Glutamatergic neuron (in vitro differentiated cells): ENCODE data around the gene COL4A6. TPM values are rescaled to one million over a fixed set of nuclear protein-coding genes. Genes with fewer than 3 reads are reported as not detected.

Experiments
- DNase-seq: peaks from one replicate; pipeline ENCODE4 v3.0.0; 2022
- H3K27ac Mint-ChIP-seq: one replicate; pipeline ENCODE4 v1.8.0; 2020; ENCODE audit warnings: mild to moderate bottlenecking, mixed read lengths, inconsistent platforms; ENCODE audit not compliant: unreplicated experiment
- H3K27me3 Mint-ChIP-seq: one replicate; pipeline ENCODE4 v1.8.0; 2020; ENCODE audit warnings: mild to moderate bottlenecking, moderate library complexity, mixed read lengths, inconsistent platforms; ENCODE audit not compliant: unreplicated experiment
- H3K36me3 Mint-ChIP-seq: one replicate; pipeline ENCODE4 v1.8.0; 2020; ENCODE audit warnings: mild to moderate bottlenecking, mixed read lengths, inconsistent platforms; ENCODE audit not compliant: unreplicated experiment
- H3K4me1 Mint-ChIP-seq: one replicate; pipeline ENCODE4 v1.8.0; 2020; ENCODE audit warnings: mild to moderate bottlenecking, low read depth, mixed read lengths, inconsistent platforms; ENCODE audit not compliant: unreplicated experiment
- H3K4me3 Mint-ChIP-seq: one replicate; pipeline ENCODE4 v1.8.0; 2020; ENCODE audit warnings: mild to moderate bottlenecking, mixed read lengths, inconsistent platforms; ENCODE audit not compliant: unreplicated experiment
- H3K9me3 Mint-ChIP-seq: one replicate; pipeline ENCODE4 v1.8.0; 2020; ENCODE audit warnings: mild to moderate bottlenecking, moderate library complexity, mixed read lengths, inconsistent platforms; ENCODE audit not compliant: unreplicated experiment
- CTCF ChIP-seq: fragments of 200-600 bp; sonication (generic); IDR thresholded peaks from one replicate; pipeline ENCODE4 v1.5.0; 2021; ENCODE audit not compliant: partially characterized antibody, unreplicated experiment
- total RNA-seq: library from RNA; stranded (reverse); fragmentation: NEBNext Ultra II Directional; extraction: Animal tissue kit (Norgen Biotek cat#: 25700); gene quantifications from one replicate; pipeline ENCODE4 v1.2.1, GENCODE V29; 2021; ENCODE audit not compliant: unreplicated experiment

COL4A6 gene
- total RNA-seq, 1 donor from 2014 or later, result 0.05 TPM

- Mint-ChIP-seq H3K36me3 (no peaks in the 10 kb centered on the region), H3K9me3 (peaks cover 2% of the 10 kb centered on the region), H3K4me3 (no peak overlapping the region), H3K4me1 (no peaks in the 10 kb centered on the region), H3K27ac (no peak overlapping the region), H3K27me3 (no peaks in the 10 kb centered on the region)
- no peak for DNase-seq
- TF ChIP-seq CTCF, result no peak
Measured at GRCh38 chrX:108313669-108314068, 124.6 kb downstream of the COL4A6 start.

- TF ChIP-seq CTCF, result no peak
- H3K4me3 Mint-ChIP-seq, result no peak overlapping the region
- H3K4me1 Mint-ChIP-seq, result no peaks in the 10 kb centered on the region
- no peaks in the 10 kb centered on the region for H3K36me3 Mint-ChIP-seq
- DNase-seq, result peak; percentile 13
- no peak overlapping the region for H3K27ac Mint-ChIP-seq
- H3K9me3 Mint-ChIP-seq, result peaks cover 2% of the 10 kb centered on the region
- peaks cover 2% of the 10 kb centered on the region for H3K27me3 Mint-ChIP-seq
Measured at GRCh38 chrX:108312957-108313356, 125.3 kb downstream of the COL4A6 start.

- H3K27ac Mint-ChIP-seq, result no peak overlapping the region
Measured at GRCh38 chrX:108312011-108312410, 126.2 kb downstream of the COL4A6 start.

GRCh38 chrX:108310506-108310905, 127.7 kb downstream of the COL4A6 start:
- H3K4me3 Mint-ChIP-seq, result no peak overlapping the region
- no peak for TF ChIP-seq CTCF
- H3K36me3 Mint-ChIP-seq, result no peaks in the 10 kb centered on the region
- no peaks in the 10 kb centered on the region for H3K9me3 Mint-ChIP-seq
- peaks cover 2% of the 10 kb centered on the region for H3K27me3 Mint-ChIP-seq
- no peaks in the 10 kb centered on the region for H3K4me1 Mint-ChIP-seq
- no peak for DNase-seq
- H3K27ac Mint-ChIP-seq, result no peak overlapping the region

More at GRCh38 chrX:108312011-108312410, 126.2 kb downstream of the COL4A6 start:
- peaks cover 2% of the 10 kb centered on the region for H3K9me3 Mint-ChIP-seq
- H3K27me3 Mint-ChIP-seq, result peaks cover 2% of the 10 kb centered on the region
- TF ChIP-seq CTCF, result no peak
- no peaks in the 10 kb centered on the region for H3K36me3 Mint-ChIP-seq
- no peak for DNase-seq
- H3K4me3 Mint-ChIP-seq, result no peak overlapping the region
- no peaks in the 10 kb centered on the region for H3K4me1 Mint-ChIP-seq

GRCh38 chrX:108309144-108309543, 129.1 kb downstream of the COL4A6 start:
- H3K27me3 Mint-ChIP-seq, result peaks cover 2% of the 10 kb centered on the region
- H3K4me1 Mint-ChIP-seq, result no peaks in the 10 kb centered on the region
- no peaks in the 10 kb centered on the region for H3K36me3 Mint-ChIP-seq
- no peaks in the 10 kb centered on the region for H3K9me3 Mint-ChIP-seq
- no peak for TF ChIP-seq CTCF
- no peak overlapping the region for H3K27ac Mint-ChIP-seq
- no peak for DNase-seq
- H3K4me3 Mint-ChIP-seq, result no peak overlapping the region
